Mononuclear cell (primary cell): ENCODE measurements around the gene ZBTB18. TPM values are rescaled to one million over a fixed set of nuclear protein-coding genes. Genes with fewer than 3 reads are reported as not detected.

Experiments
- H3K27me3 ChIP-seq: 2 replicates; pipeline ENCODE4 v1.6.0; 2011; ENCODE audit warnings: low read length, control low read depth; ENCODE audit not compliant: insufficient read depth
- H3K4me1 ChIP-seq: 2 replicates; pipeline ENCODE4 v1.5.1; 2011; ENCODE audit warnings: mild to moderate bottlenecking, low read length, control low read depth; ENCODE audit not compliant: insufficient read depth
- H3K4me3 ChIP-seq: 2 replicates; pipeline ENCODE4 v1.5.1; 2011; ENCODE audit warnings: mild to moderate bottlenecking, low read length, moderate library complexity
- H3K9me3 ChIP-seq: 2 replicates; pipeline ENCODE4 v1.5.1; 2011; ENCODE audit warnings: low read depth, mild to moderate bottlenecking, control low read depth, low read length
- total RNA-seq: library from RNA; depleted of rRNA; stranded (reverse); fragments of >200 nt; gene quantifications from one replicate; pipeline ENCODE4 v1.2.3, GENCODE V29; 2012

ZBTB18 gene
- total RNA-seq, 1 donor, result 57.5 TPM

DNA sequence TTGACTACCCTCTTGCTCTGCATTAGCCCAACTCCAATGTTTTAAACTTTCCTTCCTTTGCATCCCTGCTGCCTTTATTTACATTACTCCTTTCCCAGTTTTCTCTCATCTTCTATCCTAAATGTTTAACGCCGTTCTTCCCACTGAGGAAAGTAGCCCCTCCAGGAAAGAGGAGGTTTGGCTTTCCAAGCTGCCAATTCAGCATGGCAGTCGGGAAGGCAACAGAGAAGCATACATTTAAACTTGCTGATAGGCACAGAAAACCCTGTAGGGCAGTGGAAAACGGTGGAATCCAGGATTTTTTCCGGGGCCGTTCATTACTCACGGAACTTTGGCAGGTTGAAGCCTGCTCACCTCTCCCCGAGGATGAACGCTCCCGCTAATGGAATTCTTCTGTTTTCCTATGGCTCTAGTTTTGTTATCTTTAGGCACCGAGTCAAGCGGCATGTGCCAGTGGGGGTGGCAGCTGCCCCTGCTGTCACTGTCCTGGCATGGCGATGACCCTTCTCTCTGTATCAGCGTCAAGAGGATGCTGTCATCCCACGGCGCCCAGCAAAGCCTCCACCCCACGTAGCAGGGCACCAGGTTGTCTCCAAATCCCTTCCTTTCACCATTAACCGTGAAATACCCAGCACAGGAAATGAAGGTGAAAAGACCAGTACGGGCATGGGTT, 48.3 kb downstream of the ZBTB18 start:
- no peak overlapping the region for H3K4me3 ChIP-seq
- no peaks in the 10 kb centered on the region for H3K27me3 ChIP-seq

DNA sequence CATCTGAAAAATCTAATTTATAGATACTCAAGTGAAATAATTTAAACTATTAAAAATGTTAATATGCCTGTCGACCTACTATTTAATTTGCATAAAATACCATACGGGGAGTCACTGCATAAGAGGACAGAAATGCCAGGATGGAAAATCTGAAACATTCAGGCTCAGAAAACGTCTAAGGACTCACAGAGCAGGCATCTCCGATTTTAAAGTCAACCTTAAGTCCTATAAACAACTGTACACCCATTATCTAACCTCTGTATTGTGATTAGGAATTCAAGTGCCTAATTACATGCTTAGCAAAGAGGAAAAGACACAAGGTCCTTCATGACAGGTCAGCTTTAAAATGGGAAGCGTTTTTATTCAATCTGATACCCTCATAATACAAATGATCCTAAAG, 49.2 kb downstream of the ZBTB18 start:
- Histone ChIP-seq H3K4me3 (no peak overlapping the region), H3K9me3 (no peaks in the 10 kb centered on the region), H3K27me3 (peaks cover 1% of the 10 kb centered on the region), H3K4me1 (peaks cover 5% of the 10 kb centered on the region)

More for the DNA sequence above, 48.3 kb downstream of the ZBTB18 start:
- H3K4me1 ChIP-seq, result peaks cover 5% of the 10 kb centered on the region
- no peaks in the 10 kb centered on the region for H3K9me3 ChIP-seq

GRCh38 chr1:244100704-244101453, 49.8 kb downstream of the ZBTB18 start:
- H3K4me1 ChIP-seq, result peaks cover 5% of the 10 kb centered on the region
- no peaks in the 10 kb centered on the region for H3K9me3 ChIP-seq
- no peak overlapping the region for H3K4me3 ChIP-seq
- H3K27me3 ChIP-seq, result peaks cover 4% of the 10 kb centered on the region

DNA sequence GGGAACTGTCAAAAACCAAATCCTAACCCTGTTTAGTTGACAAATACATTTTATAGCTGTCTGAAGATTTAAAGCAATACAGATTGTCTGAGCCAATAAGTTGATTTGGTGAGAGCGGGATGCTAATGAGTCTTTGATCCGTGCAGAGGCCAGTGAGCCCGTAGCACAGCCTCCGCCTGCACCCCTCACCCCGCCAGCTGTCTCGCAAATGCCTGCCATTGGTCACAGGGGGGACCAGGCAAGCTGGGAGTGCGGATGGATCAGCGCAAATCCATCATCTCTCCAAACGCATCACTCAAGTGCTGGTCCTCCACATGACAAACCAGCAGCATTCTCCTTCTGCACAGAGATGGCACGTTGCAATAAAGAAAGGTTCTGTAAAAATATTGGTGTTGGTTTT, 51.0 kb downstream of the ZBTB18 start:
- H3K9me3 ChIP-seq, result no peaks in the 10 kb centered on the region

GRCh38 chr1:244102468-244102867, 51.4 kb downstream of the ZBTB18 start:
- H3K4me1 ChIP-seq, result peaks cover 5% of the 10 kb centered on the region
- H3K4me3 ChIP-seq, result no peak overlapping the region
- H3K9me3 ChIP-seq, result no peaks in the 10 kb centered on the region
- H3K27me3 ChIP-seq, result peaks cover 4% of the 10 kb centered on the region

More for the DNA sequence above, 51.0 kb downstream of the ZBTB18 start:
- Histone ChIP-seq H3K4me3 (no peak overlapping the region), H3K4me1 (peaks cover 5% of the 10 kb centered on the region), H3K27me3 (peaks cover 4% of the 10 kb centered on the region)

GRCh38 chr1:244104309-244105060, 53.4 kb downstream of the ZBTB18 start:
- Histone ChIP-seq H3K27me3 (peaks cover 4% of the 10 kb centered on the region), H3K4me1 (peaks cover 5% of the 10 kb centered on the region), H3K9me3 (no peaks in the 10 kb centered on the region), H3K4me3 (no peak overlapping the region)

- Histone ChIP-seq H3K9me3 (no peaks in the 10 kb centered on the region), H3K27me3 (peaks cover 10% of the 10 kb centered on the region), H3K4me3 (no peak overlapping the region), H3K4me1 (peaks cover under 1% of the 10 kb centered on the region)
Measured at GRCh38 chr1:244106176-244106575, 55.1 kb downstream of the ZBTB18 start.

Other genes with a start within 250 kb of the ZBTB18 start
- 69.7 TPM for gene AKT3, start 201.0 kb upstream of the ZBTB18 start, total RNA-seq